M059J (cell line): Measurements from ENCODE around the gene LEKR1. TPM values are rescaled to one million over a fixed set of nuclear protein-coding genes. Genes with fewer than 3 reads are reported as not detected.

Source experiments
- DNase-seq: peaks from one replicate; pipeline ENCODE4 v3.0.0-alpha.2; 2012; ENCODE audit warnings: low read depth
- total RNA-seq: library from RNA; depleted of rRNA; stranded (reverse); fragments of >200 nt; shearing (Covaris generic); gene quantifications from 2 replicates; pipeline ENCODE4 v1.2.3, GENCODE V29; 2014

The LEKR1 gene
- total RNA-seq, 1 experiment from 2014 or later = 1.6 TPM

DNA sequence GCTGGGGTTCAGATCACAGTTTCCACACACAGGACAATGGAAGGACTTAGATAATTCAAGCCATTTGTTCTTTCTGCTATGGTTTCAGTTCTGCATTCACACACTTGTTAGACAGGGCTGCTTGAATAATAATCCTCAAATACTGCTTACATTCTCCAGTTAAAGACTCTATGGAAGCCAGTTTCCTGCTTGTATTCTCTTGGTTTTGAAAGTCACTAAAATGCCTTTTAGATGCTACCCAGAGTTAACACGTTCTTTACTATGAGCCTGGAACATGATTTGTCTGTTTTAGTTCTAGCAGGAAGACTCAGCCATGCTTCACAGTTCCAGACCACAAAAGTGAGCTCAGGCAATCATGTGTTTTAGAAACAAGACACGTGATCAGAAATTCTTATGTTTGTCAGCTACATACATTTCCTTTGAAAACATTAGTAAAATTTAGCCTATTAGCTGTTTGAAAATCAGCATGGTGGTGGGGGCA is 152.4 kb downstream of the LEKR1 start:
- DNase-seq = peak; percentile 16

DNA sequence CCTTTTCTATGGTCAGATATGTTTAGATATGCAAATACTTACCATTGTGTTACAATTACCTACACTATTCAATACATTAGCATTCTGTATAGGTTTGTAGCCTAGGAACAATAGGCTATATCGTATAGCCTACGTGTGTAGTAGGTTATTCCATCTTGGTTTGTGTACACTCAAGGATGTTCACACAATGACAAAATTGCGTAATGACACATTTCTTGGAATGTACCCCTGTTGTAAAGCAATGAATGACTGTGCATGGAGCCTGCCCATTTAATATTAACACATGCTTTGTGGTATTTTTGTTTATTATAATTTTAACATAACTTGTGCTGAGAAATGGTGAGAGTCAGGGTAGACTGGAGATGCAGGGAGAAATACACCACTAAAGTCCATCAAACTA is 154.9 kb downstream of the LEKR1 start:
- peak; percentile 22 for DNase-seq

DNA sequence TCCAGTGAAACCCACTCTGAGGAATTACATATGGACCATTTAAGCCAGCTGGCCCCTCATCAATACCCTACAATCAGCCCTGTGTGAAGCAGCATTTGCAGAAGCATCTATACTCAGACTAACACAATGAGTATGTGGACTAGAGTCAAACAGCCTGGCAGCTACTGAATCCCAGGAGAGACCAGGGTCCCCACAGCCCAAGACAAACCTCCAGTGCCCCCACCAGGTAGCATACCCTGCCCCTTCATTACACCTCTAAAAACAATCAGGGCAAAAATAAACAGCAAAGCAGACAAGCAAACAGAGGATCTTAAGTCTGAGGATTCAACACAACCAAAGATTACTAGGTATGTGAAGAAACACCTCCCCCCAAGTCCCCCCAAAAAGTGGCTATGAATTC is 157.4 kb downstream of the LEKR1 start:
- DNase-seq = no peak

DNA sequence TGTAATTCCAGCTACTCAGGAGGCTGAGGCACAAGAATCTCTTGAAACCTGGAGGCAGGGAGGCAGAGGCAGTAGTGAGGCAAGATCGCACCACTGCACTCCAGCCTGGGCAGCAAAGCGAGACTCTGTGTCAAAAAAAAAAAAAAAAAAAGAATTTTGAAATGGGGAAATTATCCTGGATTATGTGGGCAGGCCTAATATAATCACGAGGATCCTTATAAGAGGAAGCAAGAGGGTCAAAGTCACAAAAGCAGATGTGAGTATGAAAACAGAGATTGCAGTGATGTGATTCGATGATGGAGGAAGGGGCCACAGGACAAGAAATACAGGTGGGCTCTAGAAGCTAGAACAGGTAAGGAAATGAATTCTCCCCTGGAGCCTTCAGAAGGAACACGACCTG is 159.6 kb downstream of the LEKR1 start:
- DNase-seq = no peak

DNA sequence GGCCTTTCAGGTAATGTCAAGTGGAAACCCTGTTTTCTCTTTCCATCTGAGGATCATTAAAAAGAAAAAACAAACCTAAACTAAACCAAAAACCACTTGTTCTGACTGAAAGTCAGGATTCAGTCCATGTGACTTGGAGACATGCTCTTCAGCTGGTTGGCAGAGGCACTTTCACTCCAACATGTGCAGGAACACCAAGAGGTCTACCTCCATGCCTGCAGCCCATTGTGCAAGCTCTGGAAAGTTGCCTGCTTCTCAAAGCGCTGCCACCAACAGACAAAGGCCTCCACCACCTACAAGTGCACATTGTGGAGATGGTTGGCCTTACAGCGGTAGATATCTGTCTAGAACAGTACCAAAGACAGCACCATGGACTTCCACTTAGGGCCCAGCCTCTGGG is 161.8 kb downstream of the LEKR1 start:
- no peak for DNase-seq

DNA sequence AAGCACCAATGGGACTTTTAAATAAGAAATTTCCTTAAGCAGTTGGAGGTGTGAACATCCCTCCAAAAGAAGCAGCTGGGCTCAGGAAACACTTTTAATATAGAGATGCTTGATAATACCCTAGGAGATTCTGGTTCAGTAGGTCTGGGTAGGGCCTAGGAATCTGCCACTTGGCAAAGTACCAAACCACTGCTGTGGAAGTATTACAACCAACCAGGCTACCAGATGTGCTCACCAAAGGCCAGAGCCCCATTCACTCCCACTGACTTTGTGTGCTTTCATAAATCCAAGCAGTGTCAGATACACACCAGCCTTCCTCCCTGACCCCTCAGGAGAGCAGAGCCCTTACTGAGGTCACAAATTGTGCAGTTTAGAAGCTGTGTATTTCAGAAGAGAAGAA is 171.2 kb downstream of the LEKR1 start:
- peak; percentile 37 for DNase-seq

DNA sequence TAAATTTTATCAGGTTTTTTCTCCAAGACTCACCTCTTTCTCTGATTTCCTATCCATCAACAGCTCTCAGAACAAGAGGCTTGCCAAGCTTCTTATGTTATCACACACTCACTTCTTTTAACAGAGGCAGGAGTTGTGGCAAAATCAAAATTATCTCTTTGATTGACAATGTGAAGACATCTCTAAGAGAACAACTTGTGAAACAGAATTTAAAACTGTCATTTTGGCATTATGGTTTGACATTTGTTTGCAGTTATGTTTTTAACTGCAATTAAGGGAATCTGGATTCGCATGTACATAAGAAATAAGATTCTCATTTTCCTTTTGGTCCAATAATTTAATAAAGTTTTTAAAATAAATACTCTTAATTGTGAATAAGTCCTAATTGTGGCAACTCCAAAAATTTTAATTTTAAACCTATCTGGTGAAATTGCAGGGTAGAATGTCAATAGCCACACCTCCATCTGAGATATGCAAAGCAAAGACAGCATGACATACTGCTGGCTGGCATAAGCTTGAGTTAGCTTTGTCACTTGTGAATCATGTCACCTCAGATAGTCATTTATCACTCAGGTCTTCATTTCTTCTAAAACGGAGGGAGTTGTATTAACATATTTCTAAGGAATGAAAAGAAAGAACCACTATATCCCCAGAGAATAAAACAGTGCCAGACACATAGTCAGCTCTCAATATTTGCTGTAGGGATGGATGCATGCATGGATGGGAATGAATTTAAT is 175.2 kb downstream of the LEKR1 start:
- no peak for DNase-seq

DNA sequence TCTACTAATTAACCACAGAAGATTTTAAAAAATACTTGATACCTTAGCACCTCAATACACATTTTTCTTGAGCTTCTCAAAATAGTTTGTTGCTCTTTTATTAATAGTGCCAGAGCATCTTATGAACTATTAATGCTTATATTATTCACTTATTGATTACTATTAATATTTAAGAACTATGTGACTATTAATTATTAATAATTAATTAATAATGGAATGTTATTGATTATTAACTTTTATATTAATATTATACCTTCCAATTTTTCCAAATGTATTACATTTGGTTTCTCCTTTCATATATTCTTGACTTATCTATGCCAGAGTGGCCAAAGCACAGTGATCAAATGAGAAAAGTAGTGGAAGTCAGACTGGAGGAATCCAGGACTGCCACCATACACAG is 195.5 kb downstream of the LEKR1 start:
- no peak for DNase-seq

DNA sequence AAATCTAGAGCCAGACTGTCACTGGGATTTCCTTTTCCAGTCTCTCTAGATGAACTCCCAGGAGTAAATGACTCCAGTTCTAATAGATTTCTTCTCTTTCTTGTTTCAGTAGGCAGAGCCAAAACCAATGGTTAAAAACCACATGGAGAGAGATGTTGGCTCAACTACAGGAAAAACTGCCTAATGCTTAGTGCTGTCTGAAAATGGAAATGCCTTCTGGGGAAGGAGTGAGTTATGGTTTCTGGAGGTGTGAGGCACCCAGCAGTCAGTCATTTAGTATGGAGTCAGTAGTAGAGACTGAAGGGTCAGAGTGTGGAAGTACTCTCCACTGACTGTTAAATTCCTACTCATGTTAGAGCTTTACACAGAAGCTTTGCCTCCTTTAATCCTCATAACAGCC is 197.1 kb downstream of the LEKR1 start:
- DNase-seq = peak; percentile 54

DNA sequence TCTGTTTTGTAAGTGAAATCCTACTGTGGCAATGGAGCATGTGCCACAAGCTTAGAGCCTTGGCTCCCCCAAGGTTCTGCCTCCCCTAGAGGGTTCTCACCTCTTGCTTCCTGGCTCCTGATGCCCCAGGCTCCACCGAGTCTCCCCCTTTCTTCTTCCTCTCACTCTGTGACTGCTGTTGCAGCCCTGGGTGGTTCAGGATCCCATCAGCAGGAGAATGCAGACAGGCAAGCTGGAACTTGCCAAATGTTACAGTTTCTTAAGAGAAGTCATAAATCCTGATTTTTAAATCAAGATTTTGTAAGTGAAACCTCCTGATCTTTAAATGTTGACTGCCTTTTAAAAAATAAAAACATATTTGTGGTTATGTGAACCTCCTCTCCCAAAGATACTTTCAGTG is 199.9 kb downstream of the LEKR1 start:
- DNase-seq = no peak

DNA sequence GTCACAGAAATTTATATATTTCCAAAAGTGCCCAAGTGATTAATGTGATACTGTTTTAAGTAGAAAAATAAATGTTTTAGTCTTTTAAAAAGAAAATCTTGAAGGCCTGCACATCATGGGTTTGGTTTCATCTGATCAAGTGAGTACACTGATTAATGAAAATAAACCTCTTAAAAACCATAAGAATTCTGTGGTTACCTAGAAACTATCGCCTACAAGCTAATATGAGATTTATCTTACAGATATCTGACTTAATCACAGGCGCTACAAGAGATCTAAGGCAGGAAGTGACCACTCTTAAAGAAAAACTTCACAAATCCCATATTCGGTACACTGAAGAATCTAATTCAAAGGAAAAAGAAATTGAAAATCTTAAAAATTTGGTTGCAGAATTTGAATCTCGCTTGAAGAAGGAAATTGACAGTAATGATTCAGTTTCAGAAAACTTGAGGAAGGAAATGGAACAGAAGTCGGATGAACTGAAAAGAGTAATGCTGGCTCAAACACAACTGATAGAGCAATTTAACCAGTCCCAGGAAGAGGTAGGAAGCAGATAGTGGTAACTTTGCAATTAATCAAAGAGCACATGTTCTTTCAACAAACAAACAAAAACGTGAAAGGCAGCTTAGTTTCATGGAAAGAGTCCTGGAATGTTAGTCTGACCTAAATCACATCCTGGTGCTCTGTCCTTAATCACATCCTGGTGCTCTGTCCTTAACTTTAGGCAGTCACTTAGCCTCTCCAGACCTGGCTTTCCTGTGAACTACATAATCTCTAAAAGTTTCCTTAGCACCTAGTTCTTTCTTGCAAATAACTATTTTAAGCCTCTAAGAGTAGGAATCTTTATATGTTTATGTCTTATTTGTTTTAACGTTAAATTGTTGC is 201.9 kb downstream of the LEKR1 start:
- peak; percentile 36 for DNase-seq

DNA sequence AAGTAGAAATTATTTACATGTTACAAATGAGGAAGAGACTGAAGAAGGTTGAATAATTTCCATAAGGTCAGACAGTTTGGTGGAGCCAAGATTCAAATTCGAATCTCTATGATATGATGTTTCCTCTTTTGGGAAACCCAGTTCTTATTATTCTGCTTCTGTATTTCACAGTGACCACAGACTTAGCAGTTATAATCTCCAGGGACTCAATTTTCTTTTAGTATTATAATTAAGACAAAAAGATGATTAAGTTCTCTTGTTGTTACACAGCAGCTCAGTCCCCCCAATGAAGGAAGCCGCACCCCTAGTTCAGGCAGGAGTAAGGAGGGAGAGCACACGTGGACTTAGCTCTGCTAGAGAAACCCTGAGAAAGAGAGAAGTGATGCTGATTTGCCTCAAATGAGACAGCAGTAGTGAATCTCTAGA is 203.2 kb downstream of the LEKR1 start:
- no peak for DNase-seq

DNA sequence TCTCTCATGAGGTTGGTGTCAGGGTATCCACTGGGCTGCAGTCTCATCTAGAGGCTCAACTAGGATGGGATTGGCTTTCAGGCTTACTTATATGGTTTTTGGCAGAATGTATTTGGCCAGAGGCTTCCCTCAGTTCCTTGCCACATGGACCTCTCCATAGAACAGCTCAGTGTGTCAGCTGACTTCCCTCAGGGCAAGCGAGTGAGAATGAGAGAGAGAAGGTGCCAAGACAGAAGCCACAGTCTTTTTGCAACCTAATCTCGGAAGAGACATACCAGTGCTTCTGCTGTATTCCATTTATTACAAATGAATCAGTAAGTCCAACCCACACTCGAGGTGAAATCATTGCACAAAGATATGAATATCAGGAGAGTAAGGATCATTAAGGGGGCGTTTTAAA is 204.6 kb downstream of the LEKR1 start:
- peak; percentile 29 for DNase-seq

DNA sequence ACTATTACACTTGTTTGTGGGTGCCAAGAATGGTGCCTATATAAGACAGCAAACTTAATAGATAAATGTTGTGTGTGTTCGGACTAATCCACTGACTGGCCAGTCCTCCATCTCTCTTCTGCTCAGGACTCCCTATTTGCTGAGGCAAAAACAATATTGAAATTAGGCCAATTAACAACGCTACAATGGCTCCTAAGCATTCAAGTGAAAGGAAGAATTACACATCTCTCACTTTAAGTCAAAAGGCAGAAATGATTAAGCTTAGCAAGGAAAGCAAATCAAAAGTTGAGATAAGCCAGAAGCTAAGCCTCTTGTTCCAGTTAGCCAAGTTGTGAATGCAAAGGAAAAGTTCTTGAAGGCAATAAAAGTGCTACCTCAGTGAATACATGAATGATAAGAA is 206.8 kb downstream of the LEKR1 start:
- DNase-seq = no peak

DNA sequence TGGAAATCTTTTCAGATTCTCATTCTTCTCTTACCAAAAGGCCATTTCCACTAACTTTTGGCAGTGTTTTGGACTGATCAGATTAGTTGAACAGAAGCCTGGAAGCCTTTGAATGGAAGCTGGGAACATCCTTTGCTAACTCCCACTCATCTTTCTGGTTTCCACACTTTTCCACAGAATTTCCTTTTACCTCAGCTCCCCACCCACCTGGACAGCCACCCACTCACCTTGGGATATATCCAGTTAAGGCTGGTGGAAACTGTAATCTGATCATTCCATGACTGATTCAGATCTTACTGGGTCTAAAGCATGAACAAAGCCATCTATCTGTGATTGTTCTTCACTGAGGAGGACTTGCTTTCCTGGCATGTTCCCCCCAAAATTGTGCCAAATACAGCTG is 214.3 kb downstream of the LEKR1 start:
- DNase-seq = no peak

DNA sequence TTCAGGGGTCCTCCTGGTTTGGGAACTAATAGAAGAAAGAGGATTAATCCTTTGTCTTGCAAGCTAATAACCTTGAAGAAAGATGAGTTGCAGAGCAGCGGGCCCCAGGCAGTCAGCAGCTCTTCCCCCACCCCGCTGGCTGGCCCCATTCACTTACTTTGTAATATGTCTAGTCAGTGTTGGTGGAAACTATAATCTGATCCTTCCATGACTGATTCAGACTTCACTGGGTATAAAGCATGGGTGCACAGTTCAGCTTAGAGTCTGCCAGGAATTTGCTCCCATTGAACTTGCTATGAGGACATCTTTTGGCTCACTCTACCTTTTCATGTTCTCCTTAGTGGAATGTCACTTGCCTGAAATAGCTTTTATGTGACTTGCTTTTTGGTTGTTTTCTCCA is 216.1 kb downstream of the LEKR1 start:
- DNase-seq = no peak

DNA sequence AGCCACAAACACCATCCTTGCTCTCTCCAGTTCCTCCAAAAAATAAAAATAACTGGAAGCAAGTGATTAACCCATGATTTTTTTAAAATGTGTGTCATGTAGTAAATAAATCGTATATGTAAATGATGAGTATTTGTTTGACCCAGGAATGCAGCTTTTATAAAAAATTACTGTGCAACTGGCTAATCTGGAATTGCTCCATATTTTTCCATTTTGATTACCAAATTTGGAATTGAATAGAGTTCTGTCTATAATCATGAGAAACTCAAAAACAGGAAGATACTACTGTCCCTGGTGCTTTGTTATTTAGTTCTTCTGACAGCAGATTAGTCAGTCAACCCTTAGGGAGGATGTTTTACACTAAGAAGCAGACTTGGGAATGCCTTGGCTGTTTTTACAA is 217.6 kb downstream of the LEKR1 start:
- DNase-seq = no peak

DNA sequence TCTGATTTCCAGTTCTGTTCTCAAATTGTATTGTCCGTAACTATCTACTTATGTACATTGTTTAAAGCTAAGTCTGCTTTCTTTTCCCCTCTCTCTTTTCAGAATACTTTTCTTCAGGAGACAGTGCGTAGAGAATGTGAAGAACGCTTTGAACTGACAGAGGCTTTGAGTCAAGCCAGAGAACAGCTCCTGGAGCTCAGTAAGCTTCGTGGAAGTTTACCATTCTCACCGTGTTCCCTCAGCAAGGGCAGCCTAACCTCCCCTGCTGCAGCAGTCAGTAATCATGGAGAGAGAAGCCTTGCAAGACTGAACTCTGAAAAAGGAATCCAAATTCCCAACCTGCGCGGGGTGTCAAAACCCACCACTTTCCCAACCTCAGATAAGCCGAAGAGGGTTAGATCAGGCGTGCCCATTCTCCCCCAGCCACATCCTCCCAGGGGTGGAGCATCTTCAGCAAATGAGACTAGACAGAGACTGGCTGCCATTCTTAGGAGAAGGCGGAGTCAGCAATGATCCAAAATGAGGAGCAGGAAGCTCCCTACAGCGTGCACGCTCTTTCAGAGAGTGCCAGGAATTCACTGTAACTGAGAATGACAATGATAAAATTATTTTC is 219.2 kb downstream of the LEKR1 start:
- no peak for DNase-seq

DNA sequence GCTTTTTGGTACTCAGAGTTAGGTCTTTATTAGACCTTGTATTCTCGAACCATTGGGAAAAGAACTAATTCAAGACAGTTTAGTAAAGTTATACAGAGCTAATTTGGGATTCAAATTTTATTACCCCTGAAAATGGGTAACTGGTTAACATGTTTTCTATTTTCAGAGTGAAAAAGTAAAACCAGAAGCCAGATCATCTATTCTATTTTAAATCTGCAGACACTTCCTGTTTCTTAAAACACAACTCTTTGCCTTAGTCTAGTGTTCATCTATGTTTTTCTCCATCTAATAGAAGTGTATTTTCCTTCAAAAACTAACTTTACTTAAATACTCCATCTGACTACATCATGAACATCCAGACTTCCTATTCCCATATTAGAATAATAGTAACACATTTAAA is 220.4 kb downstream of the LEKR1 start:
- no peak for DNase-seq

DNA sequence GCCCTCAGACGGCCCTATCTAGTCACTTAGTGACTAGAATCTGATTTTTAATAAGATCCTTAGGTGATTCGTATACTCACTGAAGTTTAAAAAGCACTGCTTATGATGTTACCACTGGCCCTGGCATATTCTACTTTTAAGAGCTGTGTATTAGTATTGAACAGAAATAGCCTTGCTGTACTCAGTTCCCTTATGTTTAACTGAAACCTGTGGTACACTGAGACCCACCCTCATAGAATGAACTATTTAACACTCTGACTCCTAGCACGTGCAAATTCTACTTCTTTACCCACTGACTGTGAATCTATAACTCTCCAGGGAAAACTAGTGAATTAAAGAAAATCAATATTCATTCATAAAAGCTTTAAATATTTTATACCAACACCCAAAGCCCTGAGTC is 224.9 kb downstream of the LEKR1 start:
- no peak for DNase-seq

DNA sequence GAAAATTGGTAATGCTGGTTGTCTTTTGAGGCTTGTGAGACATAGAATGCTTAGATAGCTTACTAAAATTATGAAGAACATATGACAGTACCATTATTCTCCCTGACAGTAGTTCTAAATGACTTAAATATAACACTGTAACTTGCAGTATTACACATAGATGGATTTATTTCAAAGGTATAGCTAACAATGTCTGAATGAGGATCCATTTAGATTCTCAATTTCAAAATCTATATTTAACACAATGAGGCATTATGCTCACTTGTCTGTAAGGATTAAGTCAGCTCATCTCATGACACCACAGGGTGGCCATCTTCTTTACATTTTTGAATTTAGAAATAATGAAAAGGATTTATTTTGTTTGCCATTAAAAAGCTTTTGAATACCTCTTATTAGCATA is 225.4 kb downstream of the LEKR1 start:
- DNase-seq = no peak

DNA sequence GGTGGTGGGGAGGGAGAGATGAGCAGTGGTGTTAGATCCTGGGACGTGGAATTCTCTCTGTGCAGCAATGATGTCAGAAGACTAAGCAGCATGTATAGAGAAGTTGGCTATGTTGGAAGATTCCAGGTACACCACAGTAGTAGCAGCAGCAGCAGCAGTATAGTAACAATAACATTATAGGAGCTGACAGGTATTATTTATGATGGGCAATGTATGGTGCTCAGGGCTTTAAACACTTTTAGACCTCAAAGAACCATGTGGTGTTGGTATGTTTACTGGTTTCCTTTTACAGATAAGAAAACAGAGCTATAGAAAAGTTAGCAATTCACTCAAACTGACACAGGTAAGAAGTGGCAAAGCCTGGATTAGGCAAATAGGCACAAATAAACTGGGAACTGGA is 229.9 kb downstream of the LEKR1 start:
- DNase-seq = no peak
